SK-N-SH (cell line): Measurements from ENCODE around the gene HOXB2.

Experiments
- CHD2 ChIP-seq: fragments of 150-350 bp; IDR thresholded peaks from 2 replicates; pipeline ENCODE4 v1.6.1; 2018; ENCODE audit warnings: low read length; ENCODE audit not compliant: partially characterized antibody
- CTCF ChIP-seq: fragments of 200-600 bp; sonication (generic); IDR thresholded peaks from 2 replicates; pipeline ENCODE4 v1.6.1; 2017; ENCODE audit warnings: antibody characterized with exemption, mild to moderate bottlenecking, moderate library complexity
- ELF1 ChIP-seq: IDR thresholded peaks from 2 replicates; pipeline ENCODE4 v1.4.0; 2012
- JUND ChIP-seq: IDR thresholded peaks from 2 replicates; pipeline ENCODE4 v1.4.0; 2012
- POLR2AphosphoS5 ChIP-seq: IDR thresholded peaks from 2 replicates; pipeline ENCODE4 v1.6.1; 2012; ENCODE audit warnings: low read depth, low read length
- TAF1 ChIP-seq: IDR thresholded peaks from 2 replicates; pipeline ENCODE4 v1.6.1; 2012; ENCODE audit warnings: low read depth, mild to moderate bottlenecking, low read length, moderate library complexity, borderline replicate concordance
- TEAD4 ChIP-seq: IDR thresholded peaks from 2 replicates; pipeline ENCODE4 v1.4.0; 2012; ENCODE audit warnings: mild to moderate bottlenecking, borderline replicate concordance; ENCODE audit not compliant: insufficient read depth
- ZBTB33 ChIP-seq: IDR thresholded peaks from 2 replicates; pipeline ENCODE4 v1.4.0; 2012; ENCODE audit warnings: low read depth, borderline replicate concordance

GRCh38 chr17:48500435-48501426, 44.2 kb downstream of the HOXB2 start:
- no peak for TF ChIP-seq TAF1
- no peak for TF ChIP-seq CHD2
- no peak for TF ChIP-seq ELF1
- no peak for TF ChIP-seq ZBTB33
- no peak; the same call in 1 of the 2 replicates for TF ChIP-seq CTCF
- no peak for TF ChIP-seq TEAD4
- no peak for TF ChIP-seq JUND
- no peak for TF ChIP-seq POLR2AphosphoS5
